DND-41 (cell line): Measurements from ENCODE around the gene CNST.

Source experiments
- CTCF ChIP-seq: IDR thresholded peaks from 2 replicates; pipeline ENCODE4 v1.5.1; 2012; ENCODE audit warnings: borderline replicate concordance, low read length, moderate library complexity, mild to moderate bottlenecking; ENCODE audit not compliant: poor library complexity, severe bottlenecking; ENCODE audit errors: extremely low read depth
- EZH2 ChIP-seq: IDR thresholded peaks from 3 replicates; pipeline ENCODE4 v1.6.1; 2012; ENCODE audit warnings: borderline replicate concordance, low read depth, mild to moderate bottlenecking, moderate library complexity, low read length, inconsistent platforms; ENCODE audit not compliant: severe bottlenecking

GRCh38 chr1:246519514-246519913 lies 46.7 kb upstream of the CNST start:
- no peak for TF ChIP-seq CTCF
- no peak for TF ChIP-seq EZH2
